Testis (tissue), 3 donors: ENCODE results near the gene KLRF2. TPM values are rescaled to one million over a fixed set of nuclear protein-coding genes. Genes with fewer than 3 reads are reported as not detected.

Experiments
- DNase-seq: peaks from one replicate; pipeline ENCODE4 v3.0.0-alpha.2; 2019
- H3K27ac ChIP-seq, 2 donors: fragments of 200-600 bp; sonication (generic); one replicate each; pipeline ENCODE4 v1.5.1; 2019
- H3K27me3 ChIP-seq: fragments of 200-600 bp; sonication (generic); one replicate; pipeline ENCODE4 v1.5.1; 2019
- H3K36me3 ChIP-seq: fragments of 200-600 bp; sonication (generic); one replicate; pipeline ENCODE4 v1.5.1; 2017; ENCODE audit warnings: low read depth; ENCODE audit errors: missing control alignments
- H3K4me1 ChIP-seq: fragments of 200-600 bp; sonication (generic); one replicate; pipeline ENCODE4 v1.5.1; 2019
- H3K4me3 ChIP-seq, 2 donors: fragments of 200-600 bp; sonication (generic); one replicate each; pipeline ENCODE4 v1.5.1; 2017 to 2019
- H3K9me3 ChIP-seq: fragments of 200-600 bp; sonication (generic); one replicate; pipeline ENCODE4 v1.5.1; 2017
- POLR2A ChIP-seq: fragments of 450-650 bp; IDR thresholded peaks from one replicate; pipeline ENCODE4 v1.6.1; 2017; ENCODE audit warnings: antibody characterized with exemption, mild to moderate bottlenecking, moderate library complexity
- WGBS, 2 donors: methylation state at CpG; one replicate each; pipeline ENCODE4 v1.1.5; 2018; 5-methylcytosine and 5-hydroxymethylcytosine counted together
- intact Hi-C: fragments of 100-400 bp; cut with DNase I; formaldehyde crosslinking; loops from one replicate; pipeline ENCODE4 v1.15.1; 2023; ENCODE audit warnings: low total_unique reads
- polyA plus RNA-seq: library from polyadenylated mRNA; stranded (reverse); fragments of 350-450 nt; fragmentation: Illumina TruSeq; extraction: RNeasy Lipid Tissue Mini Kit (QIAGEN cat#74804); gene quantifications from one replicate; pipeline ENCODE4 v1.2.3, GENCODE V29; 2014; ENCODE audit warnings: low read depth, low replicate concordance; ENCODE audit not compliant: insufficient read depth
- total RNA-seq, 2 donors: library from RNA; depleted of rRNA; stranded (reverse); fragments of >200 nt; gene quantifications; one replicate each; pipeline ENCODE4 v1.2.3, GENCODE V29; 2016

Gene KLRF2
- total and polyA plus RNA-seq, 3 donors from 2014 or later: 0.79 TPM; not detected in 2

- WGBS, 2 donors: 69 to 77% methylated on average over 2 of the region's 2 CpGs
- intact Hi-C loops: no loop called here
- no peaks in the 10 kb centered on the region for H3K27me3 ChIP-seq
- no peaks in the 10 kb centered on the region for H3K9me3 ChIP-seq
- no peaks in the 10 kb centered on the region for H3K36me3 ChIP-seq
- no peak overlapping the region for H3K27ac ChIP-seq
- no peak for TF ChIP-seq POLR2A
- no peaks in the 10 kb centered on the region for H3K4me1 ChIP-seq
- no peak overlapping the region for H3K4me3 ChIP-seq
- DNase-seq: no peak
These were observed 63.1 kb downstream of the KLRF2 start for GRCh38 chr12:9944391-9944790.

Other genes with a start within 250 kb of the KLRF2 start
- gene CLEC2D, start 211.8 kb upstream of the KLRF2 start, total RNA-seq: 10 to 100 TPM; 32.1 to 36.3 TPM
- 25.5 TPM for gene CLEC2D, start 211.8 kb upstream of the KLRF2 start, polyA plus RNA-seq
- not detected for gene CLECL1, start 148.4 kb upstream of the KLRF2 start, total RNA-seq
- gene CLECL1, start 148.4 kb upstream of the KLRF2 start, polyA plus RNA-seq: 1.4 TPM
- 1 to 10 TPM; 2.1 to 3.0 TPM for gene CD69, start 120.6 kb upstream of the KLRF2 start, total RNA-seq
- gene CD69, start 120.6 kb upstream of the KLRF2 start, polyA plus RNA-seq: 3.3 TPM
- 1 to 10 TPM in 1 of 2 donors, under 1 TPM in 1; 0.43 to 1.0 TPM for gene KLRF1, start 54.0 kb upstream of the KLRF2 start, total RNA-seq
- 1.2 TPM for gene KLRF1, start 54.0 kb upstream of the KLRF2 start, polyA plus RNA-seq
- 1 to 10 TPM; 1.2 to 5.1 TPM for gene CLEC2B, start 12.1 kb upstream of the KLRF2 start, total RNA-seq
- gene CLEC2B, start 12.1 kb upstream of the KLRF2 start, polyA plus RNA-seq: 3.3 TPM
- not detected for gene CLEC2A, start 50.9 kb downstream of the KLRF2 start, total RNA-seq
- not detected for gene CLEC2A, start 50.9 kb downstream of the KLRF2 start, polyA plus RNA-seq
- under 1 TPM in 1 of 2 donors, not detected in 1; 0.31 TPM for gene CLEC12A, start 89.9 kb downstream of the KLRF2 start, total RNA-seq
- 2.0 TPM for gene CLEC12A, start 89.9 kb downstream of the KLRF2 start, polyA plus RNA-seq
- 1 to 10 TPM in 1 of 2 donors, under 1 TPM in 1; 0.63 to 1.7 TPM for gene CLEC1B, start 117.6 kb downstream of the KLRF2 start, total RNA-seq
- 1.2 TPM for gene CLEC1B, start 117.6 kb downstream of the KLRF2 start, polyA plus RNA-seq
- gene CLEC12B, start 129.1 kb downstream of the KLRF2 start, total RNA-seq: 10 to 100 TPM; 76.4 to 77.6 TPM
- gene CLEC12B, start 129.1 kb downstream of the KLRF2 start, polyA plus RNA-seq: 34.3 TPM
- 1 to 10 TPM; 2.6 to 5.4 TPM for gene CLEC9A, start 149.2 kb downstream of the KLRF2 start, total RNA-seq
- gene CLEC9A, start 149.2 kb downstream of the KLRF2 start, polyA plus RNA-seq: 6.3 TPM
- gene CLEC1A, start 217.5 kb downstream of the KLRF2 start, total RNA-seq: 1 to 10 TPM; 2.7 to 3.2 TPM
- 2.9 TPM for gene CLEC1A, start 217.5 kb downstream of the KLRF2 start, polyA plus RNA-seq
- gene CLEC7A, start 248.7 kb downstream of the KLRF2 start, total RNA-seq: 1 to 10 TPM; 1.9 to 4.4 TPM
- 4.8 TPM for gene CLEC7A, start 248.7 kb downstream of the KLRF2 start, polyA plus RNA-seq